ENCODE data around the gene MYB.

Gene MYB

GRCh38 chr6:135221042-135221441 is 39.9 kb downstream of the MYB start:
- H3K4me3 ChIP-seq (replicated peaks; ENCODE audit: low read depth, low read length) = no peak overlapping the region
- no peak for DNase-seq (ENCODE audit: low read depth)
- no peak for TF ChIP-seq CTCF (IDR thresholded peaks at IDR 0.05; ENCODE audit: low read length, missing control alignments)

- no peak for DNase-seq (ENCODE audit: low read depth)
- no peak for TF ChIP-seq CTCF (IDR thresholded peaks at IDR 0.05; ENCODE audit: low read length, missing control alignments)
- no peak overlapping the region for H3K4me3 ChIP-seq (replicated peaks; ENCODE audit: low read depth, low read length)
These were observed 40.4 kb downstream of the MYB start for GRCh38 chr6:135221505-135221904.

- no peak for DNase-seq (ENCODE audit: low read depth)
- TF ChIP-seq CTCF (IDR thresholded peaks at IDR 0.05; ENCODE audit: low read length, missing control alignments) = no peak
- no peak overlapping the region for H3K4me3 ChIP-seq (replicated peaks; ENCODE audit: low read depth, low read length)
These were observed 41.5 kb downstream of the MYB start for GRCh38 chr6:135222623-135223022.

- H3K4me3 ChIP-seq (replicated peaks; ENCODE audit: low read depth, low read length) = no peak overlapping the region
- no peak for DNase-seq (ENCODE audit: low read depth)
- no peak for TF ChIP-seq CTCF (IDR thresholded peaks at IDR 0.05; ENCODE audit: low read length, missing control alignments)
These were observed 43.0 kb downstream of the MYB start for GRCh38 chr6:135224037-135224647.

- no peak for DNase-seq (ENCODE audit: low read depth)
- no peak overlapping the region for H3K4me3 ChIP-seq (replicated peaks; ENCODE audit: low read depth, low read length)
- TF ChIP-seq CTCF (IDR thresholded peaks at IDR 0.05; ENCODE audit: low read length, missing control alignments) = no peak
These were observed 44.8 kb downstream of the MYB start for GRCh38 chr6:135225911-135226310.

- TF ChIP-seq CTCF (IDR thresholded peaks at IDR 0.05; ENCODE audit: low read length, missing control alignments) = no peak
- no peak for DNase-seq (ENCODE audit: low read depth)
These were observed 45.4 kb downstream of the MYB start for GRCh38 chr6:135226537-135226936.

GRCh38 chr6:135227349-135227748 is 46.2 kb downstream of the MYB start:
- no peak overlapping the region for H3K4me3 ChIP-seq (replicated peaks; ENCODE audit: low read depth, low read length)
- DNase-seq (ENCODE audit: low read depth) = no peak
- no peak for TF ChIP-seq CTCF (IDR thresholded peaks at IDR 0.05; ENCODE audit: low read length, missing control alignments)

More at GRCh38 chr6:135226537-135226936, 45.4 kb downstream of the MYB start:
- H3K4me3 ChIP-seq (replicated peaks; ENCODE audit: low read depth, low read length) = no peak overlapping the region

Measured in fibroblast of pulmonary artery (primary cell).